ENCODE results near the gene CACNA1F. TPM values are rescaled to one million over a fixed set of nuclear protein-coding genes. Genes with fewer than 3 reads are reported as not detected.
A peak's percentile ranks its signal among the peaks of the same experiment; 100 is the strongest.

CACNA1F gene
- total and polyA plus RNA-seq, 9 of the 15 experiments (the other 6 are each of a cell fraction or from before 2014, with no cell fraction given): under 0.01 to 0.41 (median 0.03) TPM; not detected in 3

GRCh38 chrX:49276207-49276606 lies 43.1 kb upstream of the CACNA1F start (continued):
- TF ChIP-seq ATF4 (CRISPR knock-in tag; IDR thresholded peaks at IDR 0.05) (no peak), HBP1 (CRISPR knock-in tag; IDR thresholded peaks at IDR 0.05) (no peak)

GRCh38 chrX:49273181-49273727 lies 40.1 kb upstream of the CACNA1F start:
- H3K36me3 ChIP-seq (ENCODE audit: control insufficient read depth, insufficient read depth, low read length): 0 out of 3 replicates have a peak, but pooled peaks cover 3% of the 10 kb centered on the region
- TF ChIP-seq SMARCE1 (IDR thresholded peaks at IDR 0.05): 0 out of 2 replicates have a peak, but pooled peaks have one; percentile 26
- TF ChIP-seq ZBTB43 (CRISPR knock-in tag; IDR thresholded peaks at IDR 0.05): no peak
- BruUV-seq (replicated peaks): no TSS peak
- H3K27ac ChIP-seq (ENCODE audit: extremely low read depth, low read depth, low read length): no peak overlapping the region
- H3K4me1 ChIP-seq (replicated peaks in 1 of 2; ENCODE audit: control insufficient read depth in 2 of 2, insufficient read depth in 2 of 2, low read length in 2 of 2): peaks cover 32 to 33% of the 10 kb centered on the region in 2 experiments; a peak in 4 of 5 replicates
- no peak for DNase-seq (ENCODE audit: extremely low read depth in 1 of 4, low spot score in 3 of 4)
- CTCF ChIA-PET (ENCODE audit: low intra/inter-chr PET ratio): no interaction called here
- H3K4me2 ChIP-seq (ENCODE audit: insufficient read depth, low read length): peak overlapping the region; percentile 4; the same call in 1 of the 2 replicates
- H3K9ac ChIP-seq (ENCODE audit: insufficient read depth in 1 of 2, low read depth in 2 of 2, low read length in 2 of 2): no peak overlapping the region
- 15% methylated on average over 8 of the region's 8 CpGs for WGBS (ENCODE audit: insufficient coverage, low coverage, missing lambda C conversion rate)
- no peaks in the 10 kb centered on the region for H4K20me1 ChIP-seq (replicated peaks; ENCODE audit: control insufficient read depth, insufficient read depth, low read length)
- no peak for ATAC-seq
- POLR2A ChIA-PET: interaction anchor here (0.5 to 0.9 kb wide), 4 partner anchors 10 to 101 kb away, joined by 3 to 5 read pairs (median 4); no protein-coding TSS in a partner anchor
- FAIRE-seq: no peak
- no peak overlapping the region for H3K4me3 ChIP-seq
- in situ Hi-C loops (cut with MboI) (no loop called here), intact Hi-C loops (cut with micrococcal nuclease) (no loop called here)
- H3K9me3 ChIP-seq (replicated peaks; ENCODE audit: control insufficient read depth, insufficient read depth, low read depth, low read length): no peaks in the 10 kb centered on the region
- H2AFZ ChIP-seq (ENCODE audit: low read depth, low read length): no peak overlapping the region
- H3K79me2 ChIP-seq (ENCODE audit: control insufficient read depth, insufficient read depth, low read length): peaks cover 32% of the 10 kb centered on the region
- no peaks in the 10 kb centered on the region for H3K27me3 ChIP-seq (ENCODE audit: control insufficient read depth in 2 of 2, insufficient read depth in 2 of 2, low read length in 2 of 2)
- H3K9me1 ChIP-seq (ENCODE audit: control insufficient read depth, insufficient read depth, low read length): no peaks in the 10 kb centered on the region
